Testis (tissue), 2 donors: Measurements from ENCODE around the gene DMD.

ENCODE experiments used
- POLR2A ChIP-seq: fragments of 450-650 bp; IDR thresholded peaks from one replicate; pipeline ENCODE4 v1.6.1; 2017; ENCODE audit warnings: antibody characterized with exemption, mild to moderate bottlenecking, moderate library complexity
- TF ChIP-seq, protein P1 (sequence below), 3 experiments: fragments of 450-650 bp in 2 of 3; fragments of 200-600 bp in 1 of 3; sonication (generic) in 1 of 3; IDR thresholded peaks; one replicate each; pipeline ENCODE4 v1.5.1; 2016 to 2019; ENCODE audit warnings: antibody characterized with exemption in 3 of 3, mild to moderate bottlenecking in 2 of 3, moderate library complexity in 1 of 3

DNA sequence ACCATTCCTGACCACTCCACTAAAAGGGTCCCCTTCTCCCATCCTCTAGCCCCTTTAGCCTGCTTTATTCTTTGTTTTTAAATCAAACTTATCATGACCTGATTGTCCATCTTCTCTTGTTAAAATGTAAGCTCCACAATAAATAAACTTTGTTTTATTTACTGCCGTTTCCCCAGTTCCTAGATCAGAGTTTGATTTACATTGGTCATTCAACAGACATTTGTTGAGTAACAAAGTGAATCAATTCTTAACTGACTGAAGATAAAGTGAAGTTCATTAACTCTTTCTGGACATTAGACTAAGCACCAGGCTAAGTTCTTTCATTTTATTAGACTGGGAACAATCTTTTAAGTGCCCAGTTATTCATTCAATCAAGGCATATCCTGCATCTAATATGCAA, 1876.4 kb downstream of the DMD start:
- TF ChIP-seq, protein P1, sequence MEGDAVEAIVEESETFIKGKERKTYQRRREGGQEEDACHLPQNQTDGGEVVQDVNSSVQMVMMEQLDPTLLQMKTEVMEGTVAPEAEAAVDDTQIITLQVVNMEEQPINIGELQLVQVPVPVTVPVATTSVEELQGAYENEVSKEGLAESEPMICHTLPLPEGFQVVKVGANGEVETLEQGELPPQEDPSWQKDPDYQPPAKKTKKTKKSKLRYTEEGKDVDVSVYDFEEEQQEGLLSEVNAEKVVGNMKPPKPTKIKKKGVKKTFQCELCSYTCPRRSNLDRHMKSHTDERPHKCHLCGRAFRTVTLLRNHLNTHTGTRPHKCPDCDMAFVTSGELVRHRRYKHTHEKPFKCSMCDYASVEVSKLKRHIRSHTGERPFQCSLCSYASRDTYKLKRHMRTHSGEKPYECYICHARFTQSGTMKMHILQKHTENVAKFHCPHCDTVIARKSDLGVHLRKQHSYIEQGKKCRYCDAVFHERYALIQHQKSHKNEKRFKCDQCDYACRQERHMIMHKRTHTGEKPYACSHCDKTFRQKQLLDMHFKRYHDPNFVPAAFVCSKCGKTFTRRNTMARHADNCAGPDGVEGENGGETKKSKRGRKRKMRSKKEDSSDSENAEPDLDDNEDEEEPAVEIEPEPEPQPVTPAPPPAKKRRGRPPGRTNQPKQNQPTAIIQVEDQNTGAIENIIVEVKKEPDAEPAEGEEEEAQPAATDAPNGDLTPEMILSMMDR (IDR thresholded peaks at IDR 0.05) = no peak
- TF ChIP-seq POLR2A = no peak
